22Rv1 (cell line): ENCODE measurements around the gene LAMA2.

Experiments used
- H3K27ac ChIP-seq: fragments of 450-650 bp; 2 replicates; pipeline ENCODE4 v1.5.1; 2017
- ZFX ChIP-seq: fragments of 450-650 bp; IDR thresholded peaks from 2 replicates; pipeline ENCODE4 v1.6.1; 2017; ENCODE audit warnings: antibody characterized with exemption, borderline replicate concordance
- TF ChIP-seq, protein P1 (sequence below): fragments of 450-650 bp; IDR thresholded peaks from 2 replicates; pipeline ENCODE4 v1.5.1; 2017; ENCODE audit warnings: mild to moderate bottlenecking

The LAMA2 gene

DNA sequence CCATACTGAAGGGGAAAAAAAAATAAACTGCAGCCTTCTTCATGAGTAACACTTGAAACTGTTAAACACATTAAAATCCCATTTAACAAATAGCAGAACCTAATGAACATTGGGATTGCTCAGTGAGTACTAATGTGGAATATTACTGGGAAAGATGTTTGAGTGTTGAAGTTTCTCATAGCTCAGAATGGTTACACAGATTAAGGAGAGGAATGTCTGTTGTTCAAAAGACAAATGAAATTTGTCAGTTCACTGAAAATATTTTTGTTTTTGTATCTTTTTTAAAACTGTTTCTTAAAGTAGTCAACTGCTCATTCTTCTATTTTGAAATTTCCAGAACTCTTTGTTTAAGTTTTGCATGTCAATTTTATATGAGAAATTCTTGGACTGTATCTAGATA, 374.3 kb downstream of the LAMA2 start:
- TF ChIP-seq, protein P1, sequence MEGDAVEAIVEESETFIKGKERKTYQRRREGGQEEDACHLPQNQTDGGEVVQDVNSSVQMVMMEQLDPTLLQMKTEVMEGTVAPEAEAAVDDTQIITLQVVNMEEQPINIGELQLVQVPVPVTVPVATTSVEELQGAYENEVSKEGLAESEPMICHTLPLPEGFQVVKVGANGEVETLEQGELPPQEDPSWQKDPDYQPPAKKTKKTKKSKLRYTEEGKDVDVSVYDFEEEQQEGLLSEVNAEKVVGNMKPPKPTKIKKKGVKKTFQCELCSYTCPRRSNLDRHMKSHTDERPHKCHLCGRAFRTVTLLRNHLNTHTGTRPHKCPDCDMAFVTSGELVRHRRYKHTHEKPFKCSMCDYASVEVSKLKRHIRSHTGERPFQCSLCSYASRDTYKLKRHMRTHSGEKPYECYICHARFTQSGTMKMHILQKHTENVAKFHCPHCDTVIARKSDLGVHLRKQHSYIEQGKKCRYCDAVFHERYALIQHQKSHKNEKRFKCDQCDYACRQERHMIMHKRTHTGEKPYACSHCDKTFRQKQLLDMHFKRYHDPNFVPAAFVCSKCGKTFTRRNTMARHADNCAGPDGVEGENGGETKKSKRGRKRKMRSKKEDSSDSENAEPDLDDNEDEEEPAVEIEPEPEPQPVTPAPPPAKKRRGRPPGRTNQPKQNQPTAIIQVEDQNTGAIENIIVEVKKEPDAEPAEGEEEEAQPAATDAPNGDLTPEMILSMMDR, result no peak
- no peak for TF ChIP-seq ZFX
- H3K27ac ChIP-seq, result no peak overlapping the region

DNA sequence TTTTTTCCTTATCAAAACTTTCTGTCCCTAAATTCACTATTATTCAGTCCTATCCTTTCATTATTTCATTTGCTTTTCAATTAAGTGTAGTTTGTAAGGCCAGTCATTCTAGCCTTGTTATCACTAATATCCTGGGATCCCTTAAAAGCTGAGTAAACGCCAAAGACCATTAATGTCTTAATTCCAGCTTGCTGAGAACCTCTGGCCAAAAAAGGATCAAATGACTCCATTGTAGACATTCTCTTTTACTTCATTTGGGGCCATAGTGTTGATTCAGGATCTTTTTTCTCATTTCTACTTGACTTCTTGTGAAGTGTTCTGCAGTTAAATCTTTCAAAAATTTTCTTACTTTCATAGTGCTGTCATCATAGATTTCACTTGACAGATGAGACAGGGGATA, 379.7 kb downstream of the LAMA2 start:
- TF ChIP-seq ZFX, result no peak
- TF ChIP-seq, protein P1, result no peak
- no peak overlapping the region for H3K27ac ChIP-seq

- no peak for TF ChIP-seq ZFX
- TF ChIP-seq, protein P1, result no peak
- H3K27ac ChIP-seq, result no peak overlapping the region
These were observed 380.2 kb downstream of the LAMA2 start for GRCh38 chr6:129263176-129263575.

- no peak overlapping the region for H3K27ac ChIP-seq
- no peak for TF ChIP-seq ZFX
- TF ChIP-seq, protein P1, result no peak
These were observed 381.6 kb downstream of the LAMA2 start for GRCh38 chr6:129264480-129265045.

GRCh38 chr6:129267028-129267427, 384.1 kb downstream of the LAMA2 start:
- no peak overlapping the region for H3K27ac ChIP-seq
- TF ChIP-seq, protein P1, result no peak
- no peak for TF ChIP-seq ZFX

- H3K27ac ChIP-seq, result no peak overlapping the region
- TF ChIP-seq ZFX, result no peak
- TF ChIP-seq, protein P1, result no peak
These were observed 386.1 kb downstream of the LAMA2 start for GRCh38 chr6:129269076-129269475.

DNA sequence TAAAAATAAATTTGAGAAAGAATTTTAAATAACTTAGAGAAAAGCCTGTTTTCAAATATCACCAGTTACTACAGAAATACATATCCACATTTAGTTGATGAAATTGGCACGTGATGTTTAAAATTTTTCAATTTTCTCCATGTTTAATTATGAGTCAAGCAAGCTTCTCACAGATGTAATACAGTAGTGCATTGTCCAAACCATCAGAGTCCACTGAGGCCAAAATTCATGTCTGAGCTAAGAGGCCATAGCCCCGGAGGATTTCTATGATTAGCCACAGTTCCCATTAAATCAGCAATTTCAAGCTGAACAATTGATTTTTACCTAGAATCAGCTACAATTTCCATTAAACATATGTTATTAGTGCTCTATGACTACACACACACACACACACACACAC, 387.0 kb downstream of the LAMA2 start:
- no peak overlapping the region for H3K27ac ChIP-seq
- TF ChIP-seq, protein P1, result no peak
- no peak for TF ChIP-seq ZFX
